KOPT-K1 (cell line): ENCODE measurements around the gene CENPX.

Experiments
- H3K27ac ChIP-seq: fragments of 200-600 bp; sonication (generic); 2 replicates; pipeline ENCODE4 v1.5.1; 2016; ENCODE audit warnings: antibody characterized with exemption, mild to moderate bottlenecking, low read depth, low read length; ENCODE audit not compliant: poor library complexity, severe bottlenecking
- H3K36me3 ChIP-seq: fragments of 200-600 bp; sonication (generic); 2 replicates; pipeline ENCODE4 v1.5.1; 2017; ENCODE audit warnings: antibody characterized with exemption, mild to moderate bottlenecking, low read length, moderate library complexity; ENCODE audit not compliant: insufficient read depth
- H3K9me3 ChIP-seq: fragments of 200-600 bp; sonication (generic); 2 replicates; pipeline ENCODE4 v1.5.1; 2017; ENCODE audit warnings: antibody characterized with exemption, low read length, mild to moderate bottlenecking; ENCODE audit not compliant: insufficient read depth, poor library complexity, severe bottlenecking

The CENPX gene

GRCh38 chr17:82037092-82037888 lies 14.6 kb upstream of the CENPX start, which contains the start of gene DCXR:
DCXR (minus strand) TSS chr17:82037697; CDS start chr17:82037682, 15 bp downstream.
- no peaks in the 10 kb centered on the region for H3K9me3 ChIP-seq

DNA sequence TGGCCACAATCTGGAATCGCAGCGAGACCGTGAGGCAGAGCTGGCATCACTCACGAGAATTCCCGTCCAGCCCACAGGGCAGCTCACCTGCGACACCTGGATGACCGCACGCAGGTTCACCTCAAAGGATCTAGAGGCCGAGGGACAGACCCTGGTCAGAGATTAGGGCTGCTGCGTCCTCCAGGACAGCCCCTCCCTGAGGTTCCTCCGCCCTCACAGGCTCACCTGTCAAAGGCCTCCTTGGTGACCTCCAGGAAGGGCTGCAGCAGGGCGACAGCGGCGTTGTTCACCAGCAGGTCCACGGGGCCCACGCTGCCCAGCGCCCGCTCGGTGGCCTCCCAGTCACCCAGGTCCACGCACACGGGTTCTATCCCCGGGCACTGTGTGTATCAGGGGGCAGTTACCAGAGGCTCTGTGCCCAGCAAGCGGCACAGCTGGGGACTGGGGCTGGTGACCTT lies 14.0 kb upstream of the CENPX start:
- Histone ChIP-seq H3K9me3 (no peaks in the 10 kb centered on the region), H3K27ac (peak overlapping the region; percentile 65), H3K36me3 (no peaks in the 10 kb centered on the region; the same call in 1 of the 2 replicates)

More at GRCh38 chr17:82037092-82037888, 14.6 kb upstream of the CENPX start, which contains the start of gene DCXR:
- H3K27ac ChIP-seq = peak within 1 kb of the TSS; percentile 65
- H3K36me3 ChIP-seq = no peaks in the 10 kb centered on the region; the same call in 1 of the 2 replicates

DNA sequence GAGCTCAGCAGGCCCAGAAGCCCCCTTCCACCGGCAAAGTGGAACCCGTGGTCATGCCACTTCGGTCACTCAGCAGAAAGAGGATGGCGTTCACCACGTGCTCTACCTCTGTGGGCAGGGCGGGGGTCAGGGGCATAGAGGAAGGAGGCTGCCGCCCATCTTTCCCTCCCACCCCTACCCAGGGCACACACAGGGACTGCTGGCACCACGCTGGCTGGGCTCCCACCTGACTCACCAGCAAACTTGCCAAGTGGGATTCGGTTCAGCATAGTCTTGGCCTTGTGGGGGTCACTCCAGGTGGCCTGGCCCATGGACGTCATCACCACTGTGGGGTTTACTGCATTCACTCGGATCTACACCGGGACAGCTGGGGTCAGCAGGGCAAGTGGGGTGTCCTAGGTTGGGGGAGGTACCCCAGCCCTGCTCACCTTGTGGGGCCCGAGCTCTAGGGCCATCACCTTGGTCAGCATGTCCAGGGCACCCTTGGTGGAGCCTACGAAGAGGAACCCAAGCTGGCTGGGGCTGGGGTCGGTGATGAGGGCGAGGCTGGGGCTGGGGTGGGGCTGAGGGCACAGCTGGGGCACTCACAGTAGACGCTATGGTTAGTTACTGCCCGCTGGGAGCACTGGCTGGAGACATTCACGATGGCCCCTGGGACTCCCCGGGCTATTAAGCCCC lies 13.4 kb upstream of the CENPX start:
- Histone ChIP-seq H3K27ac (no peak overlapping the region), H3K36me3 (no peaks in the 10 kb centered on the region; the same call in 1 of the 2 replicates), H3K9me3 (no peaks in the 10 kb centered on the region)

DNA sequence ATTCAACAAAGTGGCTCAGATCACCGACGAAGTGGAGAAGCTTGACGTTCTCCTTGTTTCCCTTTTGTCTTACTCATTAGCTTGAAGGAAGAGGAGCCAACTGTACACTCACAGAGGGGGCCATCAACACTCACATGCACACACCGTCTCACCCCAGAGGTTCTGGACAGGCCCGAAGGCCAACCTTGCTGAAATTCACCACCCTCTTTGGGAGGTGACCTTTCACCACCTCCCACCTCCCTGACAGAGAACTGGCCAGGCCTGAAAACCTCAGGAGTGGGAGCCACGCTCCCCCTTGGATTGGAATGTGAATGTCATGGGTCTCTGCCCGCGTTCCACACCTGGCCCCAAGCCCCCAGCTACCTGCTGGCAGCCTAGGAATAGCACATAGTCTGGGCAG lies 12.8 kb upstream of the CENPX start:
- Histone ChIP-seq H3K27ac (no peak overlapping the region), H3K9me3 (no peaks in the 10 kb centered on the region), H3K36me3 (no peaks in the 10 kb centered on the region; the same call in 1 of the 2 replicates)

GRCh38 chr17:82034371-82035011 lies 11.8 kb upstream of the CENPX start:
- no peak overlapping the region for H3K27ac ChIP-seq
- H3K36me3 ChIP-seq = peaks cover 8% of the 10 kb centered on the region; the same call in 1 of the 2 replicates
- H3K9me3 ChIP-seq = no peaks in the 10 kb centered on the region

DNA sequence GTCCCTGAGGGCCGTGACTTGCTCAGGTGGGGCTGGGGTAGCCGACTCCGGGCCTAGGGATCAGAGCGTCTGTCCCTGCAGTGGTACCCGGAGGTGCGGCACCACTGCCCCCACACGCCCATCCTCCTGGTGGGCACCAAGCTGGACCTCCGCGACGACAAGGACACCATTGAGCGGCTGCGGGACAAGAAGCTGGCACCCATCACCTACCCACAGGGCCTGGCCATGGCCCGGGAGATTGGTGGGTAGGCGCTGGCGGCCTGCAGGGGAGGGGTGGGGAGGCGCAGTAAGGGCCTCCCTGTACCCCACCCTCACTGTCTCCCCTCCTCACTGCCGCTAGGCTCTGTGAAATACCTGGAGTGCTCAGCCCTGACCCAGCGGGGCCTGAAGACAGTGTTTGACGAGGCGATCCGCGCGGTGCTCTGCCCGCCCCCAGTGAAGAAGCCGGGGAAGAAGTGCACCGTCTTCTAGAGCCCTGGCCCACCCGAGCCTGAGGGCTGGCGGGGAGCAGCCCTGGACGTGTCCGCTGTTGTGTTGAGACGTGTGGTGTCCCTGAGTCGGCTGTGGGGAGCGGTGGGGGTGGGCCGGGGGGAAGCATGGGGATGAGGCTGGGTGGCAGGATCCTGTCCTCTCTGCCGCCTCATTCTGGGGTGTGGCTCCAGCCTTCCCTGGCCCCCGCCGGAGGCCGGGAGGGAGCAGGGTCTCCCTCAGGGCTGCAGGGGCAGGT lies 10.8 kb upstream of the CENPX start:
- Histone ChIP-seq H3K27ac (no peak overlapping the region), H3K36me3 (peaks cover 17% of the 10 kb centered on the region; the same call in 1 of the 2 replicates)

GRCh38 chr17:82031885-82032627 lies 9.4 kb upstream of the CENPX start:
- H3K27ac ChIP-seq = no peak overlapping the region
- H3K36me3 ChIP-seq = peaks cover 31% of the 10 kb centered on the region; the same call in 1 of the 2 replicates
- no peaks in the 10 kb centered on the region for H3K9me3 ChIP-seq

More for the DNA sequence above, 10.8 kb upstream of the CENPX start:
- H3K9me3 ChIP-seq = no peaks in the 10 kb centered on the region

DNA sequence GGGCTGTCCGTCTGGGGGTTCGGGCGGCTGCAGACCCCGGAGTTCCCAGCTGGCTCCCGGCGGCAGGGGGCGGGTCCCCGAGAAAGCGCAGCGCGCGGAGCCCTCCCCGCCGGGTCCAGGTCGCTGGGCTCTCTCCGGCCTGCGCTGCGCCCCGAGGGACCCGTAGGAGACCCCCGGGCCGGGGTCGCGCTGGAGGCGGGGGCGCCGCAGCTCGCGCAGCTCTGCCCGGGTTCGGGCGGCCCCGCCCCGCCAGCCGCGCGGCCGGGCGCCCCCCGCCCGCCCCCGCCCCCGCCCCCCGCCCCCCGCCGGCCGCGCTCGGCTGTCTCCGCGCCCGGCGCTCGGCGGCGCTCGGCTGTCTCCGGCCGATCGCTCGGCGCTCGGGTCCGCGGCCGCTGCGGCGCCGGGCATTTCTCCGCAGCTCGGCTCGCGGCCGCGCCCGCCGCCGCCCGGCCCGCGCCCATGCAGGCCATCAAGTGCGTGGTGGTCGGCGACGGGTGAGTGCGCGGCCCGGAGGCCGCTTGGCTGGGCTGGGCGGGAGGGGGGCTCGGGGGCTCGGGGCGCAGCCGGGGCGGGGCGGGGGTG lies 8.7 kb upstream of the CENPX start, which contains the start of gene RAC3:
Gene RAC3 (plus strand): TSS at position 376 of the 582 bp plus-strand sequence. CDS start 84 bp downstream, at position 460.
- H3K27ac ChIP-seq = peak within 1 kb of the TSS; percentile 34
- peaks cover 34% of the 10 kb centered on the region; the same call in 1 of the 2 replicates for H3K36me3 ChIP-seq
- H3K9me3 ChIP-seq = no peaks in the 10 kb centered on the region

GRCh38 chr17:82030470-82031302 lies 8.0 kb upstream of the CENPX start:
- H3K9me3 ChIP-seq = no peaks in the 10 kb centered on the region
- H3K27ac ChIP-seq = peak overlapping the region; percentile 34
- peaks cover 34% of the 10 kb centered on the region; the same call in 1 of the 2 replicates for H3K36me3 ChIP-seq

DNA sequence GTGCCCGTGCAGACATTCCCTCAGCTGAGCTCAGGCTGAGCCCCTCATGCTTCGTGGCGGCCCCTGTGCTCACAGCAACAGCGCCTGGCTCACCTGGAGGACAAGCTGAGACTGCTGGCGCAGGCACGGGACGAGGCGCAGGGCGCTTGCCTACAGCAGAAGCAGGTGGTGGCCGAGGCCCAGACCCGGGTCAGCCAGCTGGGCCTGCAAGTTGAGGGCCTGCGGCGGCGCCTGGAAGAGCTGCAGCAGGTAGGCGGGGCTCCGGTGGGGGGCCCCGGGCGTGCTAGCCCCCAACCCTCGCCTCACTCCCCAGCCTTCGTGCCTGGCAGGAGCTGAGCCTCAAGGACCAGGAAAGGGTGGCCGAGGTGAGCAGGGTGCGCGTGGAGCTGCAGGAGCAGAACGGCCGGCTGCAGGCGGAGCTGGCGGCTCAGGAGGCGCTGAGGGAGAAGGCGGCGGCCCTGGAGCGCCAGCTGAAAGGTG lies 7.4 kb upstream of the CENPX start:
- H3K9me3 ChIP-seq = no peaks in the 10 kb centered on the region
- H3K27ac ChIP-seq = no peak overlapping the region
- H3K36me3 ChIP-seq = peaks cover 34% of the 10 kb centered on the region; the same call in 1 of the 2 replicates

GRCh38 chr17:82029391-82029790 lies 6.7 kb upstream of the CENPX start:
- peaks cover 34% of the 10 kb centered on the region; the same call in 1 of the 2 replicates for H3K36me3 ChIP-seq
- no peaks in the 10 kb centered on the region for H3K9me3 ChIP-seq
- no peak overlapping the region for H3K27ac ChIP-seq

- peaks cover 34% of the 10 kb centered on the region; the same call in 1 of the 2 replicates for H3K36me3 ChIP-seq
- H3K9me3 ChIP-seq = no peaks in the 10 kb centered on the region
- H3K27ac ChIP-seq = no peak overlapping the region
Observed at GRCh38 chr17:82028966-82029365, 6.3 kb upstream of the CENPX start.
